GM19452 (cell line): Measurements from ENCODE around the gene TMEM131.
"Not testable (repeated sequence)": the region's sequence is repeated elsewhere in the genome, so short reads cannot be mapped to it uniquely, and the experiment has no call there.

ENCODE experiments used
- ATAC-seq: cut with Tn5 transposase; IDR thresholded peaks from one replicate; pipeline ENCODE4 v1.9.1; 2021; ENCODE audit not compliant: unreplicated experiment

The TMEM131 gene

DNA sequence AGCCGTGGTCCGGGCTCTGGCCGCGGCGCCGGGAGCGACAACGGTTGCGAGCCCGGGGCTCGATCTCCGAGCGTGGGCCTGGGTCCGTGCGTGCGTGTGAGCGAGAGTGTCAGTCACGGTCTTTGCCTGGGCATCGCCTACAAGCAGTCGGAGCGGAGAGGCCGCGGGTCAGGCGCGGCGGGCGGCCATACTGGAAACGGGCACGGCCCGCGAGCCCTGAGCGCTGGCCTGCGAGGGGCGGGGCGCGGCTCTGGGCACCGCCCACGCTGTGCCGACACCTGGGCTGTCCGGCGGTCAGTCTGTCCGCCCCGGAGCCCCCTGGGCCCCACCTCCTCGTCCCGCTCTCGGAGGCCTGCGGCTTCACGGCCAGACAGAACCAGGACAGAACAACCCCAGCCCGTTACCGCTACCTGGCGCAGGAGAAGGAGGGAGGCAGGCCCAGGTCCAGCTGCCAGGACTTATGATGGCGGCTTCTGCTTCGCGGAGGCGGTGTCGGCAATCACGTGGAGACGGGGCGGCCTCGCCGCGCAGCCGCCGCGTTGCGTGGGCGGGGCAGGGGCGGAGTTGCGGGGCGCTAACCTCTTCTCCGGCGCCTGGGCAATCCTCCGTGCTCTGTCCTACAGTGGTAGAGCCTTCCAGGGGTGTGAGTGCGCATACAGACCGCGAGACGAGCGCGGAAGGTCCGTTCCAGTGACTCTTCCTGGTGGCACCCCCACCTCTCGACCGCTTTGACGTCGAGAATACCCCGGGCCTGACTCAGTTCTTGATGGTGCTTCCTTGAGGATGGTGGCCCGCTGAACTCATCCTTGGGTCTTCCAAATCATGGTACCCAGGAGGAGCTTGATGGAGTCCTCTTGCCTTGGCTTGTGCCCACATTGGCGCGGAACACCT, at the start of gene TMEM131:
Gene TMEM131, minus strand, starts transcription at position 215 of the 891 bp plus-strand sequence. CDS start 286 bp downstream, outside the sequence.
- ATAC-seq = peak; percentile 77

DNA sequence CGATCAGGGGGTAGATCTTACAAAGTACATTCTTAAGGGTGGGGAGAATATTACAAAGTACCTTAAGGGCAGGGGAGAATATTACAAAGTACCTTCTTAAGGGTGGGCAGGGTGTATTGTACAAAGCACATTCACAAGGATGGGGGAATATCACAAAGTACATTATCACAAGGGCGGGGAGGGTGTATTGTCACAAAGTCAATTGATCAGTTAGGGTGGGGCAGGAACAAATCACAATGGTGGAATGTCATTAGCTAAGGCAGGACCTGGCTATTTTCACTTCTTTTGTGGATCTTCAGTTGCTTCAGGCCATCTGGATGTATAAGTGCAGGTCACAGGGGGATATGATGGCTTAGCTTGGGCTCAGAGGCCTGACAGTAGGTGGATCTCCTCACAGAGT, 49.0 kb upstream of the TMEM131 start:
- not testable (repeated sequence) for ATAC-seq

DNA sequence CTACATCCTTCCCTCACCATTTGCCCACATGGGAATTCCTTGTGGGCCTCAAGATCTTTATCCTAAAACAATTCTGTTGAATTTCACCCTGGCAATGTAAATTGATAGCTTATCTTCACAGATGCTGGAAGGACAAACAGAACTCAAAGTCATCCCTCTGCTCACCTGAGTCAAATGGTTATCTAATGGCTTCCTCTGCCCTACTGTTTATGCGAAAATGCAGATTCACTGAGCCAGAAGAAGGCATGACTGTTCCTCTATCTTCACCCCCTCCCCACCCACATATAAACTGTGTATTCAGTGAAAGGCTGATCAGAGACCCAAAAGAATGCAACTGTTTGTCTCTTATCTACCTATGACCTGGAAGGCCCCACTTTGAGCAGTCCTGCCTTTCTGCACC, 47.4 kb upstream of the TMEM131 start:
- ATAC-seq = no peak

- ATAC-seq = no peak
Observed at GRCh38 chr2:98040331-98040939, 44.7 kb upstream of the TMEM131 start.

DNA sequence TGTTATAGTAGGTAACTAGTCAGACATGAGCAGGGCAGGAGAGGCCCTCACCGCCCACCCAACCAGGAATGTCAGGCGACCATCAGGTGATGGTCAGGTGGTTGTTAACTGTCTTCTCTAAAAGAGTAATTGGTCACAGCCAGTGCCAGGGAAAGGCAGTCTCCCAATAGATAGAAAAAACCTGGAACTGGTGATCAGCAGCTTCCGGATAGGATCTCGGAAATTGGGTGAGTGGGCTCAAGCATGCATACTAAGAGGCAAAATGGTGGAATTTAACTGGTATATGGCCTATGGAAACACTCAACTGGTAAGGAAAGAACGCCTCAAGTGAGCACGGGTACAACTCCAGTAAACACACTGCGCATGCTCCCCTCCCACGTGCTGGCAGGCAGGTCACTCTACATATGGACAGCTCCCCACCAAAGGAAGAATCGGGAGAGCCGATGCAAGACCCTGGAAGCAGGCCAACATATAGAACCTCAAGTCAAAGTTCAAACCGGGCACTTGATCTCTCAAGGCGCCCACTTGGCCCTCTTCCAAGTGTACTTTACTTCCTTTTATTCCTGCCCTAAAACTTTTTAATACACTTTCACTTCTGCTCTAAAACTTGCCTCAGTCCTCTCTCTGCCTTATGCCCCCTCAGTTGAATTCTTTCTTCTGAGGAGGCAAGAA, 43.5 kb upstream of the TMEM131 start:
- no peak for ATAC-seq

GRCh38 chr2:98037666-98038336, 42.1 kb upstream of the TMEM131 start:
- ATAC-seq = no peak

GRCh38 chr2:98037206-98037605, 41.5 kb upstream of the TMEM131 start:
- no peak for ATAC-seq

DNA sequence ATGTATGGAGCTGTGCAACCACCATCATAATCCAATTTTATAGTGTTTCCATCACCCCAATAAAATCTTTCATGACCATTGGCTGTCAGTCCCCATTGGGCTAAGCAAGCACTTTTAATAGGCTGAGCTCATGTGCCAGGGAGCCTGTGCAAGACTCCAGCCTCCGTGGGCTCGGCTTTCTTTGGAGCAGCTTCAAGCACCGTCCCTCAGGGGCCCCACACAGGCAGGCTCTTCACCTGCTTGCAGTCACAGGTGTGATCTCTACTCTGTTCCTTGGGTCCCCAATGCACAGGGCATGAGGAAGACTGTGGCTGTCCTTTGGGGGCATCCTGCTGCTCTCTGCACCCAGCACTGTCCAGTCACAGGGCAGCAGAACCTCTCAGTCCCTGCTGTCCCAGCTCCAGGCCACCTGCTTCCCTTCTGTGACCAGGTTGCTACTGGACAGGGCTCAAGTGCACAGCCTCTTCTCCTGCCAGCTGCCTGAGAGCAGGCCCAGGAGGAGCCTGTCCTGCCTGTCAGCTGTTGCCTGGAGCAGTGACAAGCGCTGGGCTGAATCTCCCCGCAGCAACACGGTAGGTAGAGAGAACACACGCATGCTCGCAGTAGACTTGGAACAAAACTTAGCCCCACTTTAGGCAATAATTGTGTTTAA, 40.7 kb upstream of the TMEM131 start:
- ATAC-seq = no peak

- no peak for ATAC-seq
Observed at GRCh38 chr2:98034745-98035144, 39.0 kb upstream of the TMEM131 start.

DNA sequence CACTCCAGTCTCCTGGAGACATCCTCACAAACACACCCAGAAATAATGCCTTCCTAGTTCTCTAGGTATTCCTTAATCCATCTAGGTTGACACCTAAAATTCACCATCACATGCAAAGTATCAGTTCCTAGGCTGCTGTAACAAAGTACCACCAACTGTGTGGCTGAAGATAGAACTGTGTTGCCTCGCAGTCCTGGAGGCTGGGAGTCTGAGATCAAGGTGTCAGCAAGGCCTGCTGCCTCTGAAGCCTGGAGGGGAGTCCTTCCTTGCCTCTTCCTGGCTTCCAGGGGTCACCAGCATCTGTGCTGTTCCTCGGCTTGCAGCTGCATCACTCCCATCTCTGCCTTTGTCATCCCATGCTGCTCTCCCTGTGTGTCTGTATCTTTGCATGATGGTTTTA, 36.3 kb upstream of the TMEM131 start:
- ATAC-seq = no peak

GRCh38 chr2:98029718-98030222, 34.0 kb upstream of the TMEM131 start:
- no peak for ATAC-seq

- ATAC-seq = no peak
Observed at GRCh38 chr2:98028931-98029717, 33.4 kb upstream of the TMEM131 start.

DNA sequence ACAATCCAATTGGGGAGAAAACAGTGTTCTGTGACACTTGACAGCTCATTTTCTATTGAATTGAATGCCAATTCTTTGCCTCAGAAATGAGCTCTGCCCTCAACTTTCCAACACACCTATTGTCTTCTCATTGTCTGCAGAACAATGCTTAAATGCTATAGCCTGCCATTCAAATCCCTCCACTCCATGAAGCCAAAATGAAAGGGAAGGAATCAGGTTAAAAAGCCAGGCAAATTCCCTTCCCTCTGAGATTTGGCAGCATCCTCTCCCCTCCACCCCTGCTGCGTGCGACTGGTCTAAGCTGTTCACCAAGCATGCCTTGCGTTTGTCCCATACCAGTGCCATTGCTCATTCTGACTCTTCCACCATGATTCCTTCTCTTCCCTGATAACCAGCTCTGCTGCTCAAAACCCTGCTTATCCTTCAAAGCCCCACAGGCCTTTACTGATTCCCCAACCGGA, 32.4 kb upstream of the TMEM131 start:
- no peak for ATAC-seq

GRCh38 chr2:98027538-98027937, 31.8 kb upstream of the TMEM131 start:
- peak; percentile 39 for ATAC-seq

DNA sequence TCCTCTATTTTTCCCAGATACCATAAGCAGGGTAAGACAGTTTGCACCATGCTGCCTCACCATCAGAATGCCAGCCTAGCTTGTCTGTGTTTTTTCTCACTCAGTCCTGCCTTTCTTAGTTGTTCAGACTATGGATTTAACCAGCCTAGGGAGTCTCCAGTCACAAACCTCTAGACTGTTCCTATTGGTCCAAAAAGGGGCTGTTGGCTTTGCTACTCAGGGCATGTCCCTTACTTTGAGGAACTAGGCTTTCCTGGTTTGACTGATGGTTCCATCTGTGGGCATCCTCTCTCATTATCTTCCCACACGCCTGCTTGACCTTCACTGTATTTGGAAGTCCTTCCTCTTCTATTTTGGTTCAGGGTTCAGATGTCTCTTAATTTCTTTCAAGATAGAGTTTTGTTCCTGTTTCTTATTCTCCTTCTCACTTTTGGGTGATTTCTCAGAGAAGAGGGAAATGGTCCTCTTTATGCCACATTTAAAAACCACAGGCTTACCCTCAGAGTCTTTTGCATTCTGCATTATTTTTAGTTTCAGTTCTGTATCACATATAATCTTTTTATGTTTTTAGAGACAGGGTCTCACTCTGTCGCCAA, 31.3 kb upstream of the TMEM131 start:
- peak; percentile 85 for ATAC-seq

DNA sequence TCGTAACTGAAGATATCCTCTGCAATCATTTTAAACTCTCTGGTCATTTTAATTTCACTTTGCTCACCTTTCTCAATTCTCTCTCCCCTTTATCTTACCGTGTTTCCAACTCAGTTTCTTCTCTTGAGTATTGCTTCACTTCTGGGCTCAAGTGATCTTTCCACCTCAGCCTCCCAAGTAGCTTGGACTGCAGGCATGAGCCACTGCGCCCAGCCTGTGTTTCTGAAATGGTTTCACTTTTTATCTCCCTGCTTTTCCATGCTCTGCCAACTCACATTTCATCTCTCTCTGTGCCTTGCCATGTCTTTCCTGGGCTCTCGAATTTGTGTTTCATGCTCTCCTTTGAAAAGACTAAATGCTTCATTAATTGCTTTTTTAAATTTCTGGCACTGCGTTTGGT, 30.5 kb upstream of the TMEM131 start:
- no peak for ATAC-seq

- no peak for ATAC-seq
Observed at GRCh38 chr2:98025481-98026037, 29.8 kb upstream of the TMEM131 start.

DNA sequence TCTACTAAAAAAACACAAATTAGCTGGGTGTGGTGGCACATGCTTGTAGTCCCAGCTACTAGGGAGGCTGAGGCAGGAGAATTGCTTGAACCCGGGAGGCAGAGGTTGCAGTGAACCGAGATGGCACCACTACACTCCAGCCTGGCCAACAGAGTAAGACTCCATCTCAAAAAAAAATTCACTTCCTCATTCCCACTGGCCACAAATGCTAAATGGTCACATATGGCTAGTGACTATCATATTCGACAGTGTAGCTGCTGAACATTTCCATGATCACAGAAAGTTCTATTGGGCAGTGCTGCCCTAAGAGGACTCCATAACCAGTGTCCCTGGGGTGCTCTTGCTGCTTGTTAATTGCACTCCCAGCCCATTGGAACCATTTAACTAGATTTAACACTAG, 26.3 kb upstream of the TMEM131 start:
- not testable (repeated sequence) for ATAC-seq
